SU-DHL-6 (cell line): ENCODE results near the gene PPP2R2B.

ENCODE experiments used
- H2AFZ ChIP-seq: fragments of 200-600 bp; sonication (generic); 2 replicates; pipeline ENCODE4 v1.6.1; 2014; ENCODE audit warnings: low read depth, mild to moderate bottlenecking, moderate library complexity, mixed read lengths, antibody characterized with exemption, low read length; ENCODE audit not compliant: severe bottlenecking
- H3F3A ChIP-seq: fragments of 200-600 bp; shearing (Covaris generic); 2 replicates; pipeline ENCODE4 v1.6.0; 2016; ENCODE audit warnings: antibody characterized with exemption, mild to moderate bottlenecking; ENCODE audit not compliant: insufficient read depth
- H3K27ac ChIP-seq: fragments of 200-600 bp; sonication (generic); 2 replicates; pipeline ENCODE4 v1.5.1; 2016; ENCODE audit warnings: low read depth, mild to moderate bottlenecking, low read length, moderate library complexity, mixed read lengths
- H3K27me3 ChIP-seq: fragments of 200-600 bp; sonication (generic), shearing (Covaris generic); 2 replicates; pipeline ENCODE4 v1.6.0; 2014; ENCODE audit warnings: mild to moderate bottlenecking, low read length
- H3K36me3 ChIP-seq: fragments of 200-600 bp; sonication (generic); 2 replicates; pipeline ENCODE4 v1.6.1; 2014; ENCODE audit warnings: mild to moderate bottlenecking, low read length, mixed read lengths
- H3K4me2 ChIP-seq: fragments of 300-600, 200-600 bp; shearing (Covaris generic), sonication (generic); 2 replicates; pipeline ENCODE4 v1.6.0; 2014; ENCODE audit warnings: low read length, low read depth, mild to moderate bottlenecking; ENCODE audit not compliant: poor library complexity, severe bottlenecking
- H3K4me3 ChIP-seq: fragments of 200-600 bp; sonication (generic); 2 replicates; pipeline ENCODE4 v1.5.1; 2014; ENCODE audit warnings: antibody characterized with exemption, low read length, mild to moderate bottlenecking, mixed read lengths; ENCODE audit not compliant: insufficient read depth, poor library complexity, severe bottlenecking
- H3K79me2 ChIP-seq: fragments of 200-600 bp; sonication (generic); 2 replicates; pipeline ENCODE4 v1.6.1; 2014; ENCODE audit warnings: mild to moderate bottlenecking, low read length, moderate library complexity; ENCODE audit not compliant: insufficient read depth
- H3K9ac ChIP-seq: fragments of 200-600 bp; sonication (generic); 2 replicates; pipeline ENCODE4 v1.7.0; 2014; ENCODE audit warnings: mild to moderate bottlenecking, low read length
- H3K9me2 ChIP-seq: fragments of 200-600 bp; sonication (generic); replicated peaks from 2 replicates; pipeline ENCODE4 v1.6.1; 2014; ENCODE audit warnings: low read length; ENCODE audit not compliant: insufficient read depth
- H3K9me3 ChIP-seq: fragments of 200-600 bp; sonication (generic); 2 replicates; pipeline ENCODE4 v1.6.1; 2014; ENCODE audit warnings: low read length, mixed read lengths; ENCODE audit not compliant: insufficient read depth
- H4K20me1 ChIP-seq: fragments of 200-600 bp; sonication (generic); 2 replicates; pipeline ENCODE4 v1.6.1; 2014; ENCODE audit warnings: low read depth, mild to moderate bottlenecking, antibody characterized with exemption, low read length, moderate library complexity, mixed read lengths
- EZH2phosphoT487 ChIP-seq: fragments of 200-600 bp; sonication (generic), shearing (Covaris generic); conservative IDR thresholded peaks from 2 replicates; pipeline ENCODE4 v1.6.1; 2018; ENCODE audit warnings: mild to moderate bottlenecking, antibody characterized with exemption, low read length, moderate library complexity, mixed read lengths
- TF ChIP-seq, protein P1 (sequence below): fragments of 200-600 bp; sonication (generic); IDR thresholded peaks from one replicate; pipeline ENCODE4 v1.5.1; 2017; ENCODE audit warnings: antibody characterized with exemption, mild to moderate bottlenecking, low read length, moderate library complexity; ENCODE audit not compliant: insufficient read depth, poor library complexity, severe bottlenecking

PPP2R2B gene

DNA sequence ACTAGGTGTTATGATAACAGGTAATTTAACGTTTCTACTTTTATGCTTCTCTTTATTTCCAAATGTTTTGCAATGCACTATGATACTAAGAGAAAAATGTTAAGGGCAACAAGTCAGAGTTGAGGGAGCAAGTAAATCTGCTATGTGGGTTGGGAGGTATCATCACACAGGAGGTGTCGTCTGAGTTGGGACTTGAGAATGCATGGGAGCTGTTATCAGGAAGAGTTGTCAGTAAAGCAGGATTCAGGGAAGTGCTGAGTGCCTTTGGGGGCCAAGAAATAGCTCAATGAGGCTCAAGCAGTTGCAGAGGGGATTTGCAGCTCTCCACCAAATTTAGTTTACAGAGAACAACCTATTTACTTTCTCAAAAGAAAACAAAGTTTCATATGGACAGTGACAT is 108.0 kb downstream of the PPP2R2B start:
- no peak overlapping the region for H3K4me2 ChIP-seq
- H3K9me2 ChIP-seq: no peaks in the 10 kb centered on the region
- no peaks in the 10 kb centered on the region for H3K79me2 ChIP-seq
- H3K4me3 ChIP-seq: no peak overlapping the region
- no peaks in the 10 kb centered on the region for H4K20me1 ChIP-seq
- no peak overlapping the region for H3K9ac ChIP-seq
- H3K9me3 ChIP-seq: no peaks in the 10 kb centered on the region
- no peaks in the 10 kb centered on the region for H3K27me3 ChIP-seq
- H3F3A ChIP-seq: no peaks in the 10 kb centered on the region
- no peak overlapping the region for H3K27ac ChIP-seq
- TF ChIP-seq, protein P1, sequence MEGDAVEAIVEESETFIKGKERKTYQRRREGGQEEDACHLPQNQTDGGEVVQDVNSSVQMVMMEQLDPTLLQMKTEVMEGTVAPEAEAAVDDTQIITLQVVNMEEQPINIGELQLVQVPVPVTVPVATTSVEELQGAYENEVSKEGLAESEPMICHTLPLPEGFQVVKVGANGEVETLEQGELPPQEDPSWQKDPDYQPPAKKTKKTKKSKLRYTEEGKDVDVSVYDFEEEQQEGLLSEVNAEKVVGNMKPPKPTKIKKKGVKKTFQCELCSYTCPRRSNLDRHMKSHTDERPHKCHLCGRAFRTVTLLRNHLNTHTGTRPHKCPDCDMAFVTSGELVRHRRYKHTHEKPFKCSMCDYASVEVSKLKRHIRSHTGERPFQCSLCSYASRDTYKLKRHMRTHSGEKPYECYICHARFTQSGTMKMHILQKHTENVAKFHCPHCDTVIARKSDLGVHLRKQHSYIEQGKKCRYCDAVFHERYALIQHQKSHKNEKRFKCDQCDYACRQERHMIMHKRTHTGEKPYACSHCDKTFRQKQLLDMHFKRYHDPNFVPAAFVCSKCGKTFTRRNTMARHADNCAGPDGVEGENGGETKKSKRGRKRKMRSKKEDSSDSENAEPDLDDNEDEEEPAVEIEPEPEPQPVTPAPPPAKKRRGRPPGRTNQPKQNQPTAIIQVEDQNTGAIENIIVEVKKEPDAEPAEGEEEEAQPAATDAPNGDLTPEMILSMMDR: no peak
- TF ChIP-seq EZH2phosphoT487: no peak
- H3K36me3 ChIP-seq: no peaks in the 10 kb centered on the region
- no peak overlapping the region for H2AFZ ChIP-seq

DNA sequence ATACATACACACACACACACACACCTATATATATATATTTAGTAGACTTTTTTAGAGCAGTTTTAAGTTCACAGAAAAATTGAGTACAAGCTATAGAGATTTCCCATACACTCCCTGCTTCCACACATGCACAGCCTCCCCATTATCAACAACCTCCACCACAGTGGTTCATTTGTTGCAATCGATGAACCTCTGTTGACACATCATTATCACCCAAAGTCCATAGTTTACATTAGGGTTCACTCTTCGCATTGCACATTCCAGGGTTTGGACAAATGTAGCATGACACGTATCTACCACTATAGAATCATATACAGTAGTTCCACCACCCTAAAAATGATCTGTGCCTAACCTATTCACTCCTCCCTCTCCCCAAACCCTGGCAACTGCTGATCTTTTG is 111.0 kb downstream of the PPP2R2B start:
- Histone ChIP-seq H3K4me2 (no peak overlapping the region), H3K9ac (no peak overlapping the region), H2AFZ (no peak overlapping the region), H3K4me3 (no peak overlapping the region), H3F3A (no peaks in the 10 kb centered on the region), H3K9me2 (no peaks in the 10 kb centered on the region), H3K27ac (no peak overlapping the region), H4K20me1 (no peaks in the 10 kb centered on the region), H3K9me3 (no peaks in the 10 kb centered on the region), H3K36me3 (no peaks in the 10 kb centered on the region), H3K79me2 (no peaks in the 10 kb centered on the region), H3K27me3 (no peaks in the 10 kb centered on the region)
- TF ChIP-seq, protein P1: no peak
- TF ChIP-seq EZH2phosphoT487: no peak

DNA sequence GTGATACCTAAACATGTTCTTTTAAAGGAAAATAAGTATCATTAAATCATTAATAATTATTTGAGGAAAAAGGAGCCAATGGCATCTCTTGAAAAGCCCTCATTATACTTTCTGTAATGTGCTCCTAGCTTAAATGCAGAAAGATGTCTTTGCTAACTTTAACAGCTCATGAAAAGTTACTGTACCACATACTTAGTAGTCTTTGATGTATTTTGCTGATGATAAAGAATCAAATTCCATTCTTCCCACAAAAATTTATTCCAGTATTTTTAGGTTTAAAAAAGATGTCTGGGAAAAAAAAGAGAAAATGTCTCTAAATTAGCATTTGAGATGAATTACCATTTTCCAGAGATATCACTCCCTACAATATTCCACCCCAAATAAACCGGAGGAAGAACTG is 112.5 kb downstream of the PPP2R2B start:
- no peak overlapping the region for H3K4me3 ChIP-seq
- H3K27me3 ChIP-seq: no peaks in the 10 kb centered on the region
- H3F3A ChIP-seq: no peaks in the 10 kb centered on the region
- no peak overlapping the region for H3K27ac ChIP-seq
- TF ChIP-seq, protein P1: no peak
- TF ChIP-seq EZH2phosphoT487: no peak
- no peaks in the 10 kb centered on the region for H3K36me3 ChIP-seq
- no peaks in the 10 kb centered on the region for H3K79me2 ChIP-seq
- no peak overlapping the region for H2AFZ ChIP-seq
- no peak overlapping the region for H3K4me2 ChIP-seq
- H3K9me2 ChIP-seq: no peaks in the 10 kb centered on the region
- H4K20me1 ChIP-seq: no peaks in the 10 kb centered on the region
- H3K9ac ChIP-seq: no peak overlapping the region
- H3K9me3 ChIP-seq: no peaks in the 10 kb centered on the region
